ENCODE data around the gene NT5C3A.
"Not testable (repeated sequence)": the region's sequence is repeated elsewhere in the genome, so short reads cannot be mapped to it uniquely, and the experiment has no call there.

Gene NT5C3A

DNA sequence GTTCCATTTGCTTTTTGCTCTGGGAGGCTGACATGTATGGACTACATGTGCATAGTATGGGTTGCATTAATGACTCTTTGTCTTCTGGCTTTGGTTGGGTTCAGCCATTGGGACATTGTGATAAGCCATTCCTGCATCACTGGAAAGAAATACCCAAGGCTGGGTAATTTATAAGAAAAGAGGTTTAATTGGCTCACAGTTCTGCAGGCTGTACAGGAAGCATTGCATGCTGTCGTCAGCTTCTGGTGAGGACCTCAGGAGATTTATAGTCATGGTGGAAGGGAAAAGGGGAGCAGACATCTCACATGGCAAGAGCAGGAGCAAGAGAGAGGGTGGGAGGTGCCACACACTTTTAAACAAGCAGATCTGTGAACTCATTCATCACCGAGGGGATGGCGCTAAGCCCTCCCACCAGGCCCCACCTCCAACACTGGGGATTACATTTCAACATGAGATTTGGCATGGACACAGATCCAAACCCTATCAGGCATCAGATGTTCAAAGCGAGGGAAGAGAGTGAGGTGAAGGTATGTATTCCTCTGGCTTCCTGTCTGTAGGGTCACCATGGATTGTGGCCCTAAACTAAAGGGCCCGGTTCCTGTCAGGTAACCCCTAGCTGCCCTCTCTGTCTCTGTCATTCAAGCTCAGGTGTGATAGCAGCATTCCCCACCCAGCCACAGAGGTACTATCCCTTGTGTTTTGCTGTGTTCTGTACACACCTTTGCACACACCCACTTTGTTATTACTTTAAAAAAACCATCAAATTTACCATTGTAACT is 95.9 kb downstream of the NT5C3A start:
- DNase-seq: not testable (repeated sequence)

GRCh38 chr7:32964461-32965159 is 98.0 kb downstream of the NT5C3A start:
- not testable (repeated sequence) for DNase-seq

All from CD4-positive, alpha-beta T cell treated with Interleukin-4 for 4 hours (primary cell).